Esophagus squamous epithelium (tissue), 5 donors: ENCODE results near the gene OR51B5. TPM values are rescaled to one million over a fixed set of nuclear protein-coding genes. Genes with fewer than 3 reads are reported as not detected.
"Not testable (repeated sequence)": the region's sequence is repeated elsewhere in the genome, so short reads cannot be mapped to it uniquely, and the experiment has no call there.

Experiments
- DNase-seq: peaks from one replicate; lab custom pipeline; 2025; lab: John Stamatoyannopoulos, UW
- H3K27ac ChIP-seq, 4 donors: fragments of 200-600 bp; sonication (generic); one replicate each; pipeline ENCODE4 v1.5.1; 2016 to 2019; ENCODE audit warnings: mild to moderate bottlenecking in 1 of 4
- H3K27me3 ChIP-seq, 4 donors: fragments of 200-600 bp; sonication (generic); 1 replicate in 3 of 4; 2 replicates in 1 of 4; pipeline versions ENCODE4 v1.5.1 to v1.6.0; 2017 to 2021; ENCODE audit warnings: antibody characterized with exemption in 1 of 4
- H3K36me3 ChIP-seq, 3 donors: fragments of 200-600 bp; sonication (generic); one replicate each; pipeline ENCODE4 v1.5.1; 2016 to 2019
- H3K4me1 ChIP-seq, 3 donors: fragments of 200-600 bp; sonication (generic); one replicate each; pipeline ENCODE4 v1.5.1; 2017 to 2019
- H3K4me3 ChIP-seq, 4 donors: fragments of 200-600 bp; sonication (generic); 1 replicate in 3 of 4; 2 replicates in 1 of 4; pipeline ENCODE4 v1.5.1; 2016 to 2019; ENCODE audit warnings: mild to moderate bottlenecking in 2 of 4, moderate library complexity in 1 of 4
- H3K9me3 ChIP-seq, 3 donors: fragments of 200-600 bp; sonication (generic); one replicate each; pipeline ENCODE4 v1.5.1; 2016 to 2019
- CTCF ChIP-seq, 6 experiments: fragments of 450-650 bp in 4 of 6; fragments of 200-600 bp in 2 of 6; sonication (generic) in 2 of 6; IDR thresholded peaks; one replicate each; pipeline ENCODE4 v1.5.1; 2016 to 2019; ENCODE audit warnings: antibody characterized with exemption in 6 of 6, mild to moderate bottlenecking in 4 of 6, moderate library complexity in 4 of 6
- POLR2A ChIP-seq, 4 donors: fragments of 450-650 bp; IDR thresholded peaks; one replicate each; pipeline ENCODE4 v1.6.1; 2017; ENCODE audit warnings: antibody characterized with exemption in 4 of 4, mild to moderate bottlenecking in 4 of 4, moderate library complexity in 3 of 4
- WGBS, 2 donors: methylation state at CpG; one replicate each; pipeline ENCODE4 v1.1.5; 2018; 5-methylcytosine and 5-hydroxymethylcytosine counted together
- intact Hi-C: fragments of 100-400 bp; cut with DNase I; formaldehyde crosslinking; loops from one replicate; pipeline ENCODE4 v1.15.0; 2022
- total RNA-seq, 4 donors: library from RNA; depleted of rRNA; stranded (reverse); fragments of >200 nt; gene quantifications; one replicate each; pipeline ENCODE4 v1.1.0, GENCODE V29; 2016
- donor health status: DM: yes; HTN: yes; CAD: no.

OR51B5 gene
- total RNA-seq, 4 donors from 2014 or later, result 0.57 TPM; not detected in 3

- H3K36me3 ChIP-seq, result no peaks in the 10 kb centered on the region
- H3K9me3 ChIP-seq, result no peaks in the 10 kb centered on the region
- H3K4me3 ChIP-seq, result no peak overlapping the region
- intact Hi-C loops, result no loop called here
- no peak overlapping the region for H3K27ac ChIP-seq
- DNase-seq, result no peak
- no peaks in the 10 kb centered on the region for H3K27me3 ChIP-seq
- TF ChIP-seq POLR2A (IDR thresholded peaks at IDR 0.05) (no peak), CTCF (IDR thresholded peaks at IDR 0.05) (no peak)
- no peaks in the 10 kb centered on the region for H3K4me1 ChIP-seq
These were observed 26.5 kb upstream of the OR51B5 start for GRCh38 chr11:5369789-5370188.

DNA sequence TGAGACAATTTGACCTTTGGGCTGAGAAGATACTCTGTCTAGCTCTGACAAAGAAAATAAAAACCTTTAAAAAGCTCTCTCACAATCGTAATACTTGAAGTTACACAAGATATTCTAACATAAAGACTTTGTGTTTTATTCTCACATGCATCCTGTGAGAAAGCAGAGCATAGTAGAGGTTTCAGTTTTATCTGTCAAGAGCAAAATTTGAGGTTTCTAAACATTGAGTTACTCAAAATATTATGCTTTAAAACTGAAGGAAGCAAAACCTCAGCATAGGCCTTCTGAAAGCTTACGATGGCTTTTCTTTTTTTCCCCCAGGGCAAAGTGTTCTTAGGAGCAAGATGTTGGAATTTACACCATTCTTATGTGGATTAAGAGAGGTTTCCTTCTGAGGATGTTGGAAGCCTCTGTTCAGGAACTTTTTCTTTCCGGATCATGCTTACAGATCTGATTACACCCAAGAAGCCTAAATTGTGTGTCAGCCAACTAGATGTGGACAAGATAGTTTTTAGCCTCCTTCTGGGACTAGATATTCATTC, 25.2 kb upstream of the OR51B5 start:
- Histone ChIP-seq H3K27ac (no peak overlapping the region), H3K9me3 (no peaks in the 10 kb centered on the region), H3K27me3 (no peaks in the 10 kb centered on the region), H3K36me3 (no peaks in the 10 kb centered on the region), H3K4me1 (no peaks in the 10 kb centered on the region), H3K4me3 (no peak overlapping the region)
- intact Hi-C loops, result no loop called here
- no peak for DNase-seq
- WGBS, 2 donors, result 29 to 44% methylated on average over 3 of the region's 3 CpGs
- TF ChIP-seq CTCF (IDR thresholded peaks at IDR 0.05) (no peak), POLR2A (IDR thresholded peaks at IDR 0.05) (no peak)

DNA sequence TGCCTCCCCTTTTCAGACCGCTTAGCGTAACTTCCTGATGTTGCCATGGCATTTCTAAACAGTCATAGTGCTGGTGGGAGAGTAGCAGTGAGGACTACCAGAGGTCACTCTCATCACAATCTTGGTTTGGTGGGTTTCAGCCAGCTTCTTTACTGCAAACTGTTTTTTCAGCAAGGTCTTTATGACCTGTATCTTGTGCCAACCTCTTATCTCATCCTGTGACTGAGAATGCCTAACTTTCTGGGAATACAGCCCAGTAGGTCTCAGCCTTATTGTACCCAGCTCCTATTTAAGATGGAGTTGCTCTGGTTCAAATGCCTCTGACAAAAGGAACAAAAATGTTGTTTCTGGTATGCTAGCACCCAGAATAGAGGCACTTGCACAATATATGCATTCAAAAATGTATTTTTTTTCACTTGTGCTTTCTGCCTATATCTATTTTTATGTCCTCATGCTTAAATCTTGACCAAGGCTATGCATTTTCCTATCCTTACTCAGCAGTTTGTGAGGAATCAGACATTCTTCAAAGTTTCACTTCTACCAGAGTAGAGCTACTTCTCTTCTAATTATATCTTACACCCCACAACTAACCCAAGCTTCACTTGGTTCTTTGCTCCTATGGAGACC, 24.2 kb upstream of the OR51B5 start:
- TF ChIP-seq POLR2A (IDR thresholded peaks at IDR 0.05) (no peak), CTCF (IDR thresholded peaks at IDR 0.05) (no peak)
- Histone ChIP-seq H3K9me3 (no peaks in the 10 kb centered on the region), H3K36me3 (no peaks in the 10 kb centered on the region), H3K4me1 (no peaks in the 10 kb centered on the region), H3K27me3 (no peaks in the 10 kb centered on the region), H3K4me3 (no peak overlapping the region), H3K27ac (no peak overlapping the region)
- intact Hi-C loops, result no loop called here
- DNase-seq, result no peak
- 28 to 80% methylated on average over 2 of the region's 2 CpGs for WGBS, 2 donors

DNA sequence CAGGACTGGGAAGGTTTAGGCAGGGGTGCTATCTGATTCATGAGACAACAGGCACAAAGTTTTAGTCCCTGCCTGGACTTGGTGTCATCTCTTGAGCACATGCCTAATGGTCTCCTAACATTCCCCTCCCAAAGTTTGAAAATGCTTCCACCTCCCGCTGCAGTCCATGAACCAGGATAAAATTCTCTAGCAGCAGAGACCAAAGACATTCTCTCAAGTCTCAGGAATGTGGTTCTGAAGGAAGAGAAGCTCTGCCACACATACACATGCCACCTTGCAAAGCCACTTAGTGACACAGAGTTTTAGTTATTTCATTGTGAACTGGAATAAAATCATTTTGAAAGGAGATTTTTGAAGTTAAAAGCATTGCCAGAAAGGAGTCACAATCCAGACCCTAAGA, 23.5 kb upstream of the OR51B5 start:
- Histone ChIP-seq H3K27me3 (no peaks in the 10 kb centered on the region), H3K4me1 (no peaks in the 10 kb centered on the region), H3K36me3 (no peaks in the 10 kb centered on the region), H3K9me3 (no peaks in the 10 kb centered on the region), H3K4me3 (no peak overlapping the region), H3K27ac (no peak overlapping the region)
- TF ChIP-seq POLR2A (IDR thresholded peaks at IDR 0.05) (no peak), CTCF (IDR thresholded peaks at IDR 0.05) (no peak)
- WGBS, 2 donors, result 33 to 60% methylated on average over 1 of the region's 1 CpG
- no peak for DNase-seq
- intact Hi-C loops, result no loop called here

- H3K9me3 ChIP-seq, DNase-seq, H3K4me3 ChIP-seq, H3K36me3 ChIP-seq, intact Hi-C loops, H3K4me1 ChIP-seq, H3K27ac ChIP-seq, H3K27me3 ChIP-seq: not testable (repeated sequence)
- 75 to 77% methylated on average over 6 of the region's 6 CpGs for WGBS, 2 donors
These were observed 23.0 kb upstream of the OR51B5 start for GRCh38 chr11:5366365-5366764.
